Esophagus muscularis mucosa (tissue), 3 donors: ENCODE measurements around the gene NRG2.

ENCODE experiments used
- POLR2A ChIP-seq: fragments of 450-650 bp; IDR thresholded peaks from one replicate; pipeline ENCODE4 v1.6.1; 2017; ENCODE audit warnings: antibody characterized with exemption, moderate library complexity, mild to moderate bottlenecking, low read depth
- POLR2AphosphoS5 ChIP-seq, 2 donors: sonication (generic); formaldehyde crosslinking; IDR thresholded peaks; one replicate each; pipeline ENCODE4 v1.6.1; 2017; ENCODE audit warnings: antibody characterized with exemption in 2 of 2
- TF ChIP-seq, protein P1 (sequence below), 3 experiments: fragments of 200-600 bp in 2 of 3; fragments of 450-650 bp in 1 of 3; sonication (generic) in 2 of 3; IDR thresholded peaks; one replicate each; pipeline ENCODE4 v1.5.1; 2017 to 2019; ENCODE audit warnings: antibody characterized with exemption in 3 of 3, mild to moderate bottlenecking in 2 of 3, moderate library complexity in 1 of 3

DNA sequence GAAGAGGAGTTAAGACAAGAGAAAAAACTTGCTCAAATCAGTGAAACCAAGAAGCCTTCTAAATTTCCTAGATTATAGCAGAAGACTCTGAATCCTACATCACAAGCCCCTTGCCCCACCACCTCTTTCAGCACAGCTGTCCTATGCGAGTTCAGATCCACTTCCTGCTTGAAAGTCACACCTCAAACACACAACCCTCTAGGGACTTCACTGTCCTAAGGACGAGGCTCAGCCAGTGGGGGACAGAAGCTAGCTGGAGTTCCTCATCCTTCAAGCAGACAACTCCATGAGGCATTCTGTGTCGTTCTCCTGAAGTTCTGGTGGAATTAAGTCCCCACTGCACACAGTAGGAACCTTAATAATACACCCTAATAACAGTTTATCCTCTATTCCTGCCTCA is 44.3 kb downstream of the NRG2 start:
- TF ChIP-seq POLR2AphosphoS5 (IDR thresholded peaks at IDR 0.05): no peak
- TF ChIP-seq, protein P1, sequence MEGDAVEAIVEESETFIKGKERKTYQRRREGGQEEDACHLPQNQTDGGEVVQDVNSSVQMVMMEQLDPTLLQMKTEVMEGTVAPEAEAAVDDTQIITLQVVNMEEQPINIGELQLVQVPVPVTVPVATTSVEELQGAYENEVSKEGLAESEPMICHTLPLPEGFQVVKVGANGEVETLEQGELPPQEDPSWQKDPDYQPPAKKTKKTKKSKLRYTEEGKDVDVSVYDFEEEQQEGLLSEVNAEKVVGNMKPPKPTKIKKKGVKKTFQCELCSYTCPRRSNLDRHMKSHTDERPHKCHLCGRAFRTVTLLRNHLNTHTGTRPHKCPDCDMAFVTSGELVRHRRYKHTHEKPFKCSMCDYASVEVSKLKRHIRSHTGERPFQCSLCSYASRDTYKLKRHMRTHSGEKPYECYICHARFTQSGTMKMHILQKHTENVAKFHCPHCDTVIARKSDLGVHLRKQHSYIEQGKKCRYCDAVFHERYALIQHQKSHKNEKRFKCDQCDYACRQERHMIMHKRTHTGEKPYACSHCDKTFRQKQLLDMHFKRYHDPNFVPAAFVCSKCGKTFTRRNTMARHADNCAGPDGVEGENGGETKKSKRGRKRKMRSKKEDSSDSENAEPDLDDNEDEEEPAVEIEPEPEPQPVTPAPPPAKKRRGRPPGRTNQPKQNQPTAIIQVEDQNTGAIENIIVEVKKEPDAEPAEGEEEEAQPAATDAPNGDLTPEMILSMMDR (IDR thresholded peaks at IDR 0.05): no peak
- no peak for TF ChIP-seq POLR2A
